Peyer's patch (tissue), 4 donors: ENCODE measurements around the gene PLA2G4A.

Experiments
- CTCF ChIP-seq, 6 experiments: fragments of 450-650 bp in 4 of 6; fragments of 200-600 bp in 2 of 6; sonication (generic) in 1 of 6; IDR thresholded peaks; one replicate each; pipeline ENCODE4 v1.5.1; 2017 to 2019; ENCODE audit warnings: antibody characterized with exemption in 6 of 6, mild to moderate bottlenecking in 3 of 6, moderate library complexity in 1 of 6
- POLR2A ChIP-seq, 2 donors: fragments of 450-650 bp; IDR thresholded peaks; one replicate each; pipeline ENCODE4 v1.5.1; 2017; ENCODE audit warnings: antibody characterized with exemption in 2 of 2, mild to moderate bottlenecking in 2 of 2, moderate library complexity in 2 of 2

- TF ChIP-seq CTCF (IDR thresholded peaks at IDR 0.05), result no peak
- no peak for TF ChIP-seq POLR2A (IDR thresholded peaks at IDR 0.05)
Observed at GRCh38 chr1:186871784-186872183, 43.0 kb downstream of the PLA2G4A start.
